GM12878 (cell line): Measurements from ENCODE around the gene IFRD2. TPM values are rescaled to one million over a fixed set of nuclear protein-coding genes. Genes with fewer than 3 reads are reported as not detected.

Experiments used
- BRCA1 ChIP-seq: IDR thresholded peaks from 2 replicates; pipeline ENCODE4 v1.6.1; 2011; ENCODE audit warnings: low read depth, low read length, improper control_type of control experiment
- POLR2AphosphoS2 ChIP-seq: IDR thresholded peaks from 2 replicates; pipeline ENCODE4 v1.6.1; 2011; ENCODE audit warnings: low read depth, mild to moderate bottlenecking, low read length, improper control_type of control experiment, moderate library complexity
- SREBF1 ChIP-seq: IDR thresholded peaks from 2 replicates; pipeline ENCODE4 v1.6.1; 2012; ENCODE audit warnings: mild to moderate bottlenecking, low read length
- polyA plus RNA-seq, 11 experiments: library from polyadenylated mRNA; depleted of rRNA in 4 of 11; unstranded in 6 of 11; stranded (reverse) in 5 of 11; fragments of >200 nt; fragmentation: Nextera tagmentation in 4 of 11; fragmentation: Illumina TruSeq in 1 of 11; extraction: Ambion mirVana in 4 of 11; extraction: Trizol in 1 of 11; gene quantifications; 1 replicate in 1 of 11; 2 replicates in 10 of 11; pipeline versions ENCODE4 v1.2.1 to v1.2.3, GENCODE V29; 2011 to 2016; ENCODE audit warnings: inconsistent platforms in 2 of 11, missing spikeins in 2 of 11, low read depth in 1 of 11
- total RNA-seq, 4 experiments: library from RNA; depleted of rRNA in 3 of 4; stranded (reverse); fragments of >200 nt in 3 of 4; fragmentation: Illumina TruSeq in 1 of 4; extraction: Trizol in 1 of 4; gene quantifications; 2 replicates each; pipeline versions ENCODE4 v1.2.1 to v1.2.3, GENCODE V29; 2013 to 2021
- TF ChIP-seq, protein P1 (sequence below): IDR thresholded peaks from 2 replicates; pipeline ENCODE4 v1.6.1; 2011; ENCODE audit warnings: mild to moderate bottlenecking, low read depth, low read length, moderate library complexity; ENCODE audit not compliant: insufficient replicate concordance
- TF ChIP-seq, protein P2 (sequence below): IDR thresholded peaks from 2 replicates; pipeline ENCODE4 v1.6.1; 2012; ENCODE audit warnings: low read depth, low read length, improper control_type of control experiment
- TF ChIP-seq, protein P3 (sequence below): fragments of 450-650 bp; IDR thresholded peaks from 2 replicates; pipeline ENCODE4 v1.6.1; 2014; ENCODE audit warnings: mild to moderate bottlenecking
- TF ChIP-seq, protein P4 (sequence below): fragments of 450-650 bp; IDR thresholded peaks from 2 replicates; pipeline ENCODE4 v1.6.1; 2017; ENCODE audit warnings: low read depth, mild to moderate bottlenecking, moderate library complexity

Gene IFRD2
- total and polyA plus RNA-seq, 10 of the 15 experiments (the other 5 are each of a cell fraction or from before 2014, with no cell fraction given), result 19.1 to 153 (median 80.3) TPM

DNA sequence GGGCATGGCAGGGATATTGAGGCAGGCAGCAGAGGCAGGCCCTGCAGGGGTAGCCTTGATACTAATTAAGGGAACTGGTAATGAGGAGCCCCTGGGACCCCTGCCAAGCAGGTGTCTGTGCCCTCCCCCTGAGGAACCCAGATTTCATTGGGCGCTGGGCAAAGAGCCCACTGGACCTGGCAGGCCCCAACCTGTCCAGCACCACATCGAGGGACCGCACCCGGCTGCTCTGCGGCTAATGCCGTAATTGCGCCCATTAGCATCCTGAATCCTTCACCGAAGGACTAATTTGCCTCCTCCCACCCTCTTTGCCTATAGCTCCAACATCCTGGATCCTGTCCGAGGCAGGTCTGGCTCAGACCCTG, 37.0 kb downstream of the IFRD2 start (continued):
- TF ChIP-seq, protein P1, sequence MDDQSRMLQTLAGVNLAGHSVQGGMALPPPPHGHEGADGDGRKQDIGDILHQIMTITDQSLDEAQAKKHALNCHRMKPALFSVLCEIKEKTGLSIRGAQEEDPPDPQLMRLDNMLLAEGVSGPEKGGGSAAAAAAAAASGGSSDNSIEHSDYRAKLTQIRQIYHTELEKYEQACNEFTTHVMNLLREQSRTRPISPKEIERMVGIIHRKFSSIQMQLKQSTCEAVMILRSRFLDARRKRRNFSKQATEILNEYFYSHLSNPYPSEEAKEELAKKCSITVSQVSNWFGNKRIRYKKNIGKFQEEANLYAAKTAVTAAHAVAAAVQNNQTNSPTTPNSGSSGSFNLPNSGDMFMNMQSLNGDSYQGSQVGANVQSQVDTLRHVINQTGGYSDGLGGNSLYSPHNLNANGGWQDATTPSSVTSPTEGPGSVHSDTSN, result no peak
- TF ChIP-seq BRCA1, result no peak
- TF ChIP-seq, protein P2, sequence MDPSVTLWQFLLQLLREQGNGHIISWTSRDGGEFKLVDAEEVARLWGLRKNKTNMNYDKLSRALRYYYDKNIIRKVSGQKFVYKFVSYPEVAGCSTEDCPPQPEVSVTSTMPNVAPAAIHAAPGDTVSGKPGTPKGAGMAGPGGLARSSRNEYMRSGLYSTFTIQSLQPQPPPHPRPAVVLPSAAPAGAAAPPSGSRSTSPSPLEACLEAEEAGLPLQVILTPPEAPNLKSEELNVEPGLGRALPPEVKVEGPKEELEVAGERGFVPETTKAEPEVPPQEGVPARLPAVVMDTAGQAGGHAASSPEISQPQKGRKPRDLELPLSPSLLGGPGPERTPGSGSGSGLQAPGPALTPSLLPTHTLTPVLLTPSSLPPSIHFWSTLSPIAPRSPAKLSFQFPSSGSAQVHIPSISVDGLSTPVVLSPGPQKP, result no peak
- no peak for TF ChIP-seq SREBF1
- TF ChIP-seq, protein P3, sequence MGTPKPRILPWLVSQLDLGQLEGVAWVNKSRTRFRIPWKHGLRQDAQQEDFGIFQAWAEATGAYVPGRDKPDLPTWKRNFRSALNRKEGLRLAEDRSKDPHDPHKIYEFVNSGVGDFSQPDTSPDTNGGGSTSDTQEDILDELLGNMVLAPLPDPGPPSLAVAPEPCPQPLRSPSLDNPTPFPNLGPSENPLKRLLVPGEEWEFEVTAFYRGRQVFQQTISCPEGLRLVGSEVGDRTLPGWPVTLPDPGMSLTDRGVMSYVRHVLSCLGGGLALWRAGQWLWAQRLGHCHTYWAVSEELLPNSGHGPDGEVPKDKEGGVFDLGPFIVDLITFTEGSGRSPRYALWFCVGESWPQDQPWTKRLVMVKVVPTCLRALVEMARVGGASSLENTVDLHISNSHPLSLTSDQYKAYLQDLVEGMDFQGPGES, result no peak
- TF ChIP-seq POLR2AphosphoS2, result no peak
- TF ChIP-seq, protein P4, sequence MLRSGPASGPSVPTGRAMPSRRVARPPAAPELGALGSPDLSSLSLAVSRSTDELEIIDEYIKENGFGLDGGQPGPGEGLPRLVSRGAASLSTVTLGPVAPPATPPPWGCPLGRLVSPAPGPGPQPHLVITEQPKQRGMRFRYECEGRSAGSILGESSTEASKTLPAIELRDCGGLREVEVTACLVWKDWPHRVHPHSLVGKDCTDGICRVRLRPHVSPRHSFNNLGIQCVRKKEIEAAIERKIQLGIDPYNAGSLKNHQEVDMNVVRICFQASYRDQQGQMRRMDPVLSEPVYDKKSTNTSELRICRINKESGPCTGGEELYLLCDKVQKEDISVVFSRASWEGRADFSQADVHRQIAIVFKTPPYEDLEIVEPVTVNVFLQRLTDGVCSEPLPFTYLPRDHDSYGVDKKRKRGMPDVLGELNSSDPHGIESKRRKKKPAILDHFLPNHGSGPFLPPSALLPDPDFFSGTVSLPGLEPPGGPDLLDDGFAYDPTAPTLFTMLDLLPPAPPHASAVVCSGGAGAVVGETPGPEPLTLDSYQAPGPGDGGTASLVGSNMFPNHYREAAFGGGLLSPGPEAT, result no peak
